ENCODE results near the gene GIT1. TPM values are rescaled to one million over a fixed set of nuclear protein-coding genes. Genes with fewer than 3 reads are reported as not detected.
"Not testable (repeated sequence)": the region's sequence is repeated elsewhere in the genome, so short reads cannot be mapped to it uniquely, and the experiment has no call there.

The GIT1 gene
- total RNA-seq, 2 donors from 2014 or later: 32.8 to 54.9 TPM

- intact Hi-C loops (cut with DNase I): no loop called here
- no peaks in the 10 kb centered on the region for H3K4me1 ChIP-seq
- no peak for DNase-seq
Measured at GRCh38 chr17:29559640-29560039, 29.8 kb downstream of the GIT1 start.

DNA sequence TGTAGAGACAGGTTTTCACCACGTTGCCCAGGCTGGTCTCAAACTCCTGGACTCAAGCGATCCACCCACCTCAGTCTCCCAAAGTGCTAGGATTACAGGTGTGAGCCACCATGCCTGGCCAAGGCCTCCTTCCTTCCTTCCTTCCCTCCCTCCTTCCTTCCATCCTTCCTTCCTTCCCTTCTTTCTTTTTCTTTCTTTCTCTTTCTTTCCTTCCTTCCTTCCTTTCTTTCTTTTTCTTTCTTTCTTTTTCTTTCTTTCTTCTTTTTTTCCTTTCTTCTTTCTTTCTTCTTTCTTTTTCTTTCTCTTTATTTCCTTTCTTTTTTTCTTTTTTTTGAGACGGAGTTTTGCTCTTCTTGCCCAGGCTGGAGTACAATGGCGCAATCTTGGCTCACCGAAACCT lies 31.3 kb downstream of the GIT1 start:
- H3K27ac ChIP-seq; H3K4me1 ChIP-seq; H3K4me3 ChIP-seq; intact Hi-C loops (cut with DNase I); H3K27me3 ChIP-seq; H3K36me3 ChIP-seq; H3K9ac ChIP-seq (ENCODE audit: low read depth in 2 of 2, low read length in 2 of 2); DNase-seq; H3K9me3 ChIP-seq: not testable (repeated sequence)

More at GRCh38 chr17:29559640-29560039, 29.8 kb downstream of the GIT1 start:
- Histone ChIP-seq H3K4me3 (no peak overlapping the region), H3K36me3 (no peaks in the 10 kb centered on the region), H3K27ac (no peak overlapping the region), H3K9ac (ENCODE audit: low read depth in 2 of 2, low read length in 2 of 2) (no peak overlapping the region), H3K27me3 (no peaks in the 10 kb centered on the region), H3K9me3 (no peaks in the 10 kb centered on the region)
- TF ChIP-seq CTCF (IDR thresholded peaks at IDR 0.05): no peak

DNA sequence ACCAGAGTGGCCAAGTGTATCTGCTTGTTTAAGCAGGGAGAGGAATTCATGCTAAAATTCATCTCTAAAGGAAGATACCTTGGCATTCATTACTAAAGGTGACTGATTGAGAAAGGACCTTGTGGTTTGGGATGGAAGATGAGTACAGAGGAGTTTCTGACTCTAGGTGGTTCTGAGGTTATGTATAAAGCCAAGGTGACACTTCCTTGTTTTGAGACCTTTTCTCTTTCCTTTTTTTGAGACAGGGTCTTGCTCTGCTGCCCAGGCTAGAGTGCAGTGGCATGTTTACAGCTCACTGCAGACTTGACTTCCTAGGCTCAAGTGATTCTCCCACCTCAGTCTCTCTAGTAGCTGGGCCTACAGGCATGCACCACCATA lies 31.7 kb downstream of the GIT1 start:
- H3K9ac ChIP-seq (ENCODE audit: low read depth in 2 of 2, low read length in 2 of 2): no peak overlapping the region
- DNase-seq: no peak
- no peaks in the 10 kb centered on the region for H3K36me3 ChIP-seq
- no peaks in the 10 kb centered on the region for H3K9me3 ChIP-seq
- TF ChIP-seq CTCF (IDR thresholded peaks at IDR 0.05): no peak
- no peak overlapping the region for H3K4me3 ChIP-seq
- intact Hi-C loops (cut with DNase I): no loop called here
- H3K4me1 ChIP-seq: no peaks in the 10 kb centered on the region
- no peaks in the 10 kb centered on the region for H3K27me3 ChIP-seq
- H3K27ac ChIP-seq: no peak overlapping the region

DNA sequence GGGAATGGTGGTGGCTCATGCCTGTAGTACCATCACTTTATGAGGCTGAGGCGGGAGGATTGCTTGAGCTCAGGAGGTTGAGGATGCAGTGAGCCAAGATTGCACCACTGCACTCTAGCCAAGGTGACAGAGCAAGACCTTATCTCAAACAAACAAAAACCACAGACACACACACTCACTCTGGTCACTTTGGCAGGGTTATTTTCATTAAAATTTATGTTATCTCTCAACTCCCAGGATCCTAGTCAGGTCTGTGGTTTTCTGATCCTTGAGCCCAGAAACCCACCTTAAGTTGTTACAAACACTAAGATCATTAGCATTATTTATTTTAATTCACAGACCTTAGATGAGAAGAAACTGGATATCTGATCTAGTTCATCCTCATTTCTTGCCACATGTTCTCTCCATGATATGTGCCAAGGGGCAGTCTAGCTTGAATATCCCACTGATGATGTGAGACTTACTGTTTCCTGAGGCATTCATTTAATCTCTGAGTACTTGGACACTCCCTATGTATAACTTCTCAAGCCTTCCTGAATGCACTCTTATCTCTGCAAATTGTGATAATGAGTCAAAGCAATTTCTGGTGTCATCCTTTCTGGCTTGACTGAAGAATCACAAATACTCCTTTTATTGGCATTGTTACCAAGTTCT lies 32.2 kb downstream of the GIT1 start:
- Histone ChIP-seq H3K27me3 (no peaks in the 10 kb centered on the region), H3K4me3 (no peak overlapping the region), H3K4me1 (no peaks in the 10 kb centered on the region), H3K9me3 (no peaks in the 10 kb centered on the region), H3K9ac (ENCODE audit: low read depth in 2 of 2, low read length in 2 of 2) (no peak overlapping the region), H3K36me3 (no peaks in the 10 kb centered on the region), H3K27ac (no peak overlapping the region)
- TF ChIP-seq CTCF (IDR thresholded peaks at IDR 0.05): no peak
- no peak for DNase-seq
- intact Hi-C loops (cut with DNase I): no loop called here

DNA sequence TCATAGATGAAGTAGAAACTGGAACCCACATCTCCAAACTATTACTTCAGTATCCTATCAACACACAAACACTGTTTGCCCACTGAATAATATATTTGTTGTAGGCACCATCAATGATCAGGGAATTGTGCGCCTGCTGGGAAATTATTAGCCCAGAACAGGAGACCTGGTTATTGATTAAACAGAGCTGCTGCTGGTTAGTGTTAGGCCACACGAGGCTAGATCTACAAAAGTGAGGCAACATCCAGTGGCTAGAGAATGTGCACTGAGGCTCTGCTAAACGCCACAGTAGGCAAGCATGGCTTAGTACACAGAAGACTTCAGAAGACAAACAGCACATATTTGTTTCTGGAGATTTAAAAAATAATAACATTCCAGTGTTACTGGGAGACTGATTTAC lies 33.6 kb downstream of the GIT1 start:
- no peak for TF ChIP-seq CTCF (IDR thresholded peaks at IDR 0.05)
- Histone ChIP-seq H3K27ac (no peak overlapping the region), H3K36me3 (no peaks in the 10 kb centered on the region), H3K27me3 (no peaks in the 10 kb centered on the region), H3K9me3 (no peaks in the 10 kb centered on the region), H3K4me3 (no peak overlapping the region), H3K4me1 (no peaks in the 10 kb centered on the region), H3K9ac (ENCODE audit: low read depth in 2 of 2, low read length in 2 of 2) (no peak overlapping the region)
- intact Hi-C loops (cut with DNase I): no loop called here
- DNase-seq: no peak

- H3K4me3 ChIP-seq: no peak overlapping the region
- no peaks in the 10 kb centered on the region for H3K4me1 ChIP-seq
- TF ChIP-seq CTCF (IDR thresholded peaks at IDR 0.05): no peak
- H3K9ac ChIP-seq (ENCODE audit: low read depth in 2 of 2, low read length in 2 of 2): no peak overlapping the region
- H3K36me3 ChIP-seq: no peaks in the 10 kb centered on the region
- H3K27ac ChIP-seq: no peak overlapping the region
- no peaks in the 10 kb centered on the region for H3K9me3 ChIP-seq
- no peaks in the 10 kb centered on the region for H3K27me3 ChIP-seq
- intact Hi-C loops (cut with DNase I): no loop called here
- DNase-seq: no peak
Measured at GRCh38 chr17:29549177-29549923, 40.1 kb downstream of the GIT1 start.

Data from colonic mucosa (tissue), 4 donors.